ENCODE results near the gene CACNA2D1.
A peak's percentile ranks its signal among the peaks of the same experiment; 100 is the strongest.

Gene CACNA2D1

DNA sequence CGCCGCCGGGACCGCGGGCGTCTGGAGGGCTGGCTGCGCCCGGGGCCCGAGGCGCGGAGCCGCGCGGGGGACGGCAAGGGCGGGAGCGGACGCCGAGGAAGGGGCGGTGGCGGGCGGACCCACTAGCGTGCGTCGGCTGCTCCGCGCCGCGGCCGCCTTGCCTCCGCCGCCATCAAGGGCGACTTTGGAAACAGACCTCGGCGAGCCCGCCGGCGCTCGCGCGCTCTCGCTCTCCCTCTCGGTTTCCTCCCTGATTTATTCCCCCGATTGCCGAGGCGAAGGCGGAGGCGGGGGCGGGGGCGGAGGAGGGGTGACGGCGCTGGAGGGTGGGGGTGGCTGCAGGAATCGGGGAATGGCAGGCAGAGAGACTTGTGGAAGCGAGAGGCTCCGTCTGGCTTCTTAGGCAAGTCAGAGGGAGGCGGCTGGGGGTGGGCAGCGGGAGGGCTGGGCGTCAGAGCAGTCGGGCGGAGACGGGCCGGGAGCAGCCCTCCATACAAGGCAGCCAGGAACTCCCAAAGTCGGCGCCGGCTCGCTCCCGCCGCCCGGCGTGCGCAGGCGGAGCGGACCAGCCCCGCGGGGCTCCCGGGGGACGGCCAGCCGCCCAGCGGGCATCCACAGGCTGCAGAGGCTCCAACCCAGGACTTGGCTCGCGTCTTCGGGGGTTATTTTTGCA is at the start of gene CACNA2D1:
CACNA2D1 (minus strand) TSS at position 231 of the 673 bp plus-strand sequence.
- peak; percentile 47 for DNase-seq

DNA sequence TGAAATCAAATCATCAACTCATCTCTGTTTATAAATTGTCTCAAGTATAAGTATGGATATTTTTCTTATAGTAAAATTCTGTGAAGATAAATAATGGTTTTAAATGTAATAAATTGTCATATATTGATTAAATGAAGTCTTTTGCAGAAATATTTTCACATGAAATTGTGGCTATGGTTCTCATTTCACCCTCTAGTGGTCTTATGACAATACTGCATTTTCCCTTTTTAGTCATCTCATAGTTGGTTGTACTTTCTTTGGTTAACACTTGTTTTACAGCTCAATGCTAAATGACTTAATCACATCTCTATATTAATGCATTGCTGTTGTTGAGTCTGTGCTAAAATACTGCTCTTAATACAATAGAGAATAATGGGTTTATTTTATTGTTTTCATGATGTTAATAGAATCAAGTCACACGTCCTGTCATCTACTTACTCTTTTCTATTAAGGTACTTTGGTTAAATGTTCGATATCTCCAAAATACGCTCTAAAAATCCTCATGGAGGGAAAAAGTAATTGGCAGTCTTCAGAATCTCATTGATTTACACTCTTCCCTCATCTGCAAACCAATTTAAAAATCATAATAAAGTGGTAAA is 38.0 kb upstream of the CACNA2D1 start:
- DNase-seq, result peak; percentile 7

DNA sequence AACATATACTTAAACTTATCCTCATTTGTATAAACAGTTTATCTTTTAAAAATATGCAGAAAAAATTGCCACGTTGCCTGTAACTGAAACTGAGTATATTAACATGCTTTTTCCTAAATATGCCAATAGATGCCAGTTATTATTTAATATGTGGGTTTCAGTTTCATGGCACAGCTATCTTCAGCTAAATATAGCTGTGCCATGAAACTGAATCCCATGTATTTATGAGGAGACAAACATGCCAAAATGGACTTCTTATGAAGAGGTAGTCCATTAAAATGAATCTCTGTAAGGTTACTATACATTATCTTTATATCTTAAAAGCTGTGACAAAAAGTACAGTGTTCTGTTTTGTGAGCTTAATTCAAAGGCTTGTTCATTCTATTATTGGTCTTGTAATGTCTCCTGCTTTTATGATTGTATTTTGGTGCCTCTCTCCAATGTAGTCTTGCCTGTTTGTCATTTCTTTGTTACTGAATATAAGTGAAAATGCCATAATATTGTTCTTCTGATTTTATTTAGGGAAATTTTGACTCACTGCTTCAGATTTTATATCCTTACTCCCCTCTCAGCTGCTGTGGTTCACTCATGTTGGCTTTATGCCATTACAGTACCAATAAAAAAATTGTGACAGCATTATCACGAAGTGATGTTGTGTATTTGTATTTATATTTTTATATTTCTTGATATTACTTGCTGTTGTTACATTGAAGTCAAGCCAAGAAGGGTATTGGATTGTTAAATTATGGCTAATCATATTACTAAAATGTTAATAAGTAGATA is 34.3 kb upstream of the CACNA2D1 start:
- DNase-seq, result no peak

DNA sequence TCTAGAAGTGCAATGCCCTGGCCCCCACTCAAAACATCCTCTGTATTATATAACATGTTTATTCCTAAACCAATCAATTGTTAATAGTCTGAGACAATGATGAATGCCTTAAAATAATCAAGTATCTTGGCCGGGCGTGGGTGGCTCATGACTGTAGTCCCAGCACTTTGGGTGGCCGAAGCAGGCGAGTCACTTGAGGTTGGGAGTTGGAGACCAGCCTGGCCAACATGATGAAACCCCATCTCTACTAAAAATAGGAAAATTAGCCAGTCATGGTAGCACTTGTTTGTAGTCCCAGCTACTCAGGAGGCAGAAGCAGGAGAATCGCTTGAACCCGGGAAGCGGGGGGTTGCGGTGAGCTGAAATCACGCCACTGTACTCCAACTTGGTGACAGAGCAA is 29.4 kb upstream of the CACNA2D1 start:
- DNase-seq, result no peak

DNA sequence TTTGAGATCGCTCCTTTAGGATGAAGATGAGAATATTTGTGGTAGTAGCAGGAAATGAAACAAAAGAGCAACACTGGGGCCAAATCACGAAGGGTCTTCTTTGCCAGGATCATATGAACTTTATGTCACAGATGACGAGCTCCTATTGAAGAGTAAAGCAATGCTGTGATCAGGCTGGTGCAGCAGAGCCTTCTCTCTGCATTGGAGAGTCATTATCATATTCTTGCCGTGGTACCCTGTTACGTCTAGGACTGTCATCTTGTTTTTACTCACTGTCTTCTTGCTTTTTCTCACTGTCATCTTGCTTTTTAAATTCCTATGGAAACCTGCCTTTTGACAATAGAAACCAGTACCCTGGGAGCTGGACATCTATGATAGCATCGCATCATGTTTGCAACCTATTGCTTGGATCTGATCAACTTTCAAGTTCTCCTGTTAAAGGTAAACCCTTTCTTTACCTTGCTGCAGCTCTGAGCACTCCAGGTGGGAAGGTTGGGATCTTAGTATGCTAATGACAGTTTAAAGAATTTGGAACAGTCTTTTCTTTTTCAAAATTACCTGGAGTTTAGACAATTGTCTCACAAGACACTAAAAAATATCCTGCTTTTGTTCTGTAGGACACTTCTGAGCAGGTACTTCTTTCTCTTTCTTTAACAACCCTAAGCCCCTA is 27.9 kb upstream of the CACNA2D1 start:
- no peak for DNase-seq

DNA sequence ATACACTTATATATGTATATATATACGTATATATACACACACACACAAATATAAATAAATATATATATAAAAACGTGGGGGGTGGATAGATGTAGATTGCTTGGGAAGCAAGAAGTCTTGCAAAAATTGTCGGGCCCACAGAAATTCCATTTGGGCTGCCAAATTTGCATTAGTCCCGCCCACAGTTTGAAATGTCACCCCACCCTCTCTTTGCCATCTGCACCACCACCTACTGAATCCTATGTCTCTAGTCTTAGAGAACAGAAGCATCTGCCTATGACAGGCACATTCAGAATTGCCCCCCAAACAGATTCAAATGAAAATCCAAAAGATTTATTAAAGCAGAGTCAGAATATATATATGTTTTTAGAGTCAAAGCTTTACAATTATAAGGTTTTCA is 25.6 kb upstream of the CACNA2D1 start:
- no peak for DNase-seq

DNA sequence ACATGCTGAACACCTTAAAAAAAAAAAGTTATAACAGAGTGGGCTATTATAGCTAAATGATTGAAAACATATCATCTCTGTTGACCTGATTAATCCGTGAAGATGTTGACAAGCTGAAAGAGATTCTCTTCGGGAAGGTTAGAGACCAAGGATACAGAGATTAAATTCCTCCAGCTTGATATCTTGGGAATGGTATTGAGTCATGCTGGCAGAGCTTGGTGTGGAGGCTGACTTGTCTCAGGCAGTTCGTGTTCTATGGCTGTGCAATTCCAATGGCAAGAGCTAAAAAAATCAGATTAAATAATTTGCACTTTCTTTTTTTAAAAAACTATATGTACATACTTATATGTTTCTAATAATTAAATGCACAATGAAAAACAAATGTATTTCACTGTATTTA is 24.9 kb upstream of the CACNA2D1 start:
- no peak for DNase-seq

DNA sequence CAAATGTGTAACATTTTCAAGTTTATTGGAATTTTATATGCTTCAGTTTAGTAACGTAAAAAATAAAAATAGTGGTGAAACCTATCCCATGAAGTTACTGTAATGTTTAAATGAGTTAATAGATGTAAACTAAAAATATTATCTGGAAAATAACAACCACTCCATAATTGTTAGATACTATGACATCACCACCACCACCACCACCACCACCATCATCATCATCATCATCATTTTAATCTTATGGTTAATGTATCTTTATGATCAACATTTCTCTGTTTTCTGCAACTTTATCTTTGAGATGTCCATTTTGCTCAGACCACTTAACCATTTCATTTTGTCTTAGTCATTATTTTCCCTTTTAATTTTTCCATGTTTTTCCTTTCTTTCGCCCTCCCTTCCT is 23.4 kb upstream of the CACNA2D1 start:
- no peak for DNase-seq

DNA sequence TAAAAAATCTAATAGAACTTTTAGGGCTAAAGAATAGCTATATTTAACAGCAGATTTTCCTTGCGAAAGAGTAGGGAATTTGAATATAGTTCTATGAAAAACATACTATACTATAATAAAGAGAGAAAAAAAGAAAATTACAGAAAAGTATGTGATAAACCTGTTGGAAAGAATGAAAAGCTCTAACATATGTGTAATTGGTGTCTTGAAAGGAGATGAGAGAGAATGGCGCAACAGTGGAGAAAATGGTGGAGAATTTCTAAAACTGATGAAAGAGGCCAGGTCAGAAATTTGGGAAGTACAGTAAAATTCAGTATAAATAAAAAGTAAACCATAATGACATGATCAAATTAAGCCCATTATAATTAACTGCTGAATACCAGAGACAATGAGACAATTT is 20.8 kb upstream of the CACNA2D1 start:
- no peak for DNase-seq

DNA sequence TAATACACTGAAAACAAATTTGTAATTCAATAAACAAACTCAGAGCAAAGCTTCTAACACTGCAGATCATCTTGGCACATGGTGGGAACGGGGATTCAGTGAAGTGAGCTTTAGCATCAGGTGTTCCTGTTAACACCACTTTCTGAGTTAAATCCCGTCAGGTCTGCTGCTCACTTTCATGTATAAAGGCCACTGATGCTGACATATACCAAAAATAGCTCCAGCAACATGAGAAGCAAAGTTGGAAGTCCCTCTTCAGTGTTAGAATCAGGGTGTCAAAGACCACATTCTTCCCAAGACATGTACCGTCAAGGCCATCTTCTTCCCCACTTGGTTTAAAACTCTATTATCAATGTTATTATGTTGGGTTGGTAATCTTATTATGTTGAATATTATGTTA is 11.7 kb upstream of the CACNA2D1 start:
- no peak for DNase-seq

DNA sequence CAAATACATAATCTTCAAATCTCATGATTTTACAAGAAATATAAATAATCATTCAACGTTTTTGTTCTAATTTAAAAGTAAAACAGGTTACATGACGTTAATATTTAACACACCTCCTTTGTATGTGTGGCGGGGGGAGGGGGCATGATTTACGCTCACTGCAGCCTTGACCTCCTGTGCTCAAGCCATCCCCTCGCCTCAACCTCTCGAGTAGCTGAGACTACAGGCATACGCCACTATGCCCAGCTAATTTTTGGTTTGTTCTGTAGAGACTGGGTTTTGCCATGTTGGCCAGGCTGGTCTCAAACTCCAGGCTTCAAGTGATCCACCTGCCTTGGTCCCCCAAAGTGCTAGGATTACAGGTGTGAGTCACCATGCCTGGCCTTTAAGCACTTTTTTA is 7.2 kb upstream of the CACNA2D1 start:
- DNase-seq, result no peak

DNA sequence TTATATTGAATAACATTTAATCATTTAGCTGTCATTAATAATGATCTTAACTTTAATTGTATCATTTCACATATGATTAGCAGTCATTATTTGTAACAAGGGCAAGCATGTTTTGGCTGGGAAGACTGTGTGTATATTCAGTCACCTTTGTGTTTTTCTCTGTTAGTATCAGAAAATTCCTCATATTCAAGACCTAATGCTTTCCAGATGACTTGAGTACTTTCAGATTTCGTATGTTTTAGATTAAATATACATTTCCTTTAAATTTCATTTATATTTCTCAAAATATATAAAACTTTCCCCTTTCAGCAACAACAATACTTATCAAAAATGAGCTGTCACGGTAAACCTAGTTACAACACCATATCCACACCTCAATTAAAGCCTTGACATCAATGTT is 6.3 kb upstream of the CACNA2D1 start:
- no peak for DNase-seq

DNA sequence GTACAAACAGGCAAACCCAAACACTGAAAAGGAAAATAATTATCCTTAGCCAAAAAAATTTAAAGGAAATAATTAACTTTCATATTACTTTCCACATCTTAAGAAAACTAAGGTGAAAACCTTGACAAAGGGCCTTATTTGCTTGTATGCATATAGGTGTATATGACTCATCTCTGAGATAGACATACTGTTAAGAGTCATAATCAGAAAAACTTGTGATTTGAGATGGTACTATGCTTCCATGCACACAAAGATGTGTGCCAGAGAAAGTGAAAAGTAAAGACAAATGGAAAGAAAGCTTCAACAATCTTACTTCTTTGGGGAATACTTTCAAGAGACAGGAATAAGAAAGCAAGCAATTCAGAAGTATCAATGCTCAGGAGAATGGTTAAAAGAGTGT is 3.3 kb upstream of the CACNA2D1 start:
- DNase-seq, result no peak

DNA sequence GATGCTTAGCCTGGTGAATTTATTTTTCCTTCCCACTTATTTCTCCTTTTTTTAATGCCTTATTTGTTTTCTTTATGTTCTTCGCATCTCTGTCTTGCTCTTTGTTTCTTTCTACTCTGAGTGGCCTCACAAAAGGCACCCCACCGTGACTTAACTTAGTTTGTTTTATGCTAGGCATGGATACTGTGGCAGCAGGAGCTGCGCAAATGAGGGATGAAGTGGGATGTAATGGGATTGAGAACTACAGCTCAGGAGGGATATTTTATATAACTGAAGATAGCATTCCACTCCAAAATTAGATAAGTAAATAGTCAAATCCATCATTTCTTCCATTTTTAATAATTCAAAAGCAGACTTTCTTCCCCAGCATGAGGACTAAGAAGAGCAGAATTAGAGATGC is 1.7 kb upstream of the CACNA2D1 start:
- DNase-seq, result no peak

DNA sequence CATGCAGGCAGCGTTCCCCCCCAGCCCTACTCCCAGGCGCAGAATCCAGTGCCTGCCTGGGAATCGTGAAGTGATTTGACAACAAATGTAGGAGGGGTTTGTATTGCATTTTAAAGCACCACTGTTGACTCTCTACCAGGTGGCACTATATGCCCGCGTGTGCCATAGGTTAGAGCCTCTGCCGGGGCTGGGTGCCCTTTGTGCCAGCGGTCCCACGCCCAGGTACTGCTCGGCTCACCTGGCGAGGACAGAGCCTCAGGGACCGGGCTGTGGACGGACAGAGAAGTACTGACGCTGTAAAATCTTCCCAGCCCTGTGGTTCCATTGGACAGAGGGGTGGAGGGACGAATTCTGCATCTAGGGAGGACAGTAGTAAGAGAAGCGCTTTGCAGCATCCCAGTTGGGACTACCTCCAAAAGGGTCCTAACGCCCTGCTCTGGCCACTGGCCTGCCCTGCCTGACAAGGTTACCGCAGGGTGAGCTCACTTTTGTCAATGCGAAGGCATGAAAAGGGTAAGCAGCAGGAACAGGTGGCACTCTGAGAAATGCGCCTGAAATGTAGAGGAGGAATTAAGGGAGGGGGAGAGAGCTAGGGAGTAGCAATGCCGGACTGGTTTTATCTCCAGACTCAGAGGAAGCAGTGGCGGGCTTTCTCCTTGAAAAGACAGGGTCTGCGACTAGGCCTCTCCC is 788 bp upstream of the CACNA2D1 start:
- DNase-seq, result peak; percentile 47

DNA sequence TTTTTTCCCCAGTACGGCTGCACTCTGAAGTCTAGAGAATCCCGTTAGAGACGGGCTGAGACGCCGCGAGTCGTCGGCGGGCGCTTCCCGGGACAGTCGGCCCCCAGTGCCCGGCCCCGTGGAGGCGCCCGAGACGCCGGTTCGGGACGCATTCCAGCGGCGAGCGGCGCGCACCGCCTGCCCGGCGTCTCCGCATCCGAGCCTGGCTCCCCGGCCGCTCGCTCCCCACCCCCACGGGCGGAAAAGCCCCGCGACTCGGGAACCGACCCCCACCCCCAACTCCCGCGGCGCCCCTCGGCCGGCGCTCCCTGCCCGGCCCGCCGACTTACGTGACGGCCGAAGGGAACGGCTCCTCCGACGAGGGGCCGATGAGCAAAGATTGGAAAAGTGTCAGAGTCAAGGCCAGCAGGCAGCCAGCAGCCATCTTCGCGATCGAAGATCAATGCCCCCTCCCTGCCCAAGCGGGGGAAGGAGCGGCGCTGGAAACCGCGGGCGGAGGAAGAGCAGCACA is 486 bp downstream of the CACNA2D1 start:
- DNase-seq, result no peak

DNA sequence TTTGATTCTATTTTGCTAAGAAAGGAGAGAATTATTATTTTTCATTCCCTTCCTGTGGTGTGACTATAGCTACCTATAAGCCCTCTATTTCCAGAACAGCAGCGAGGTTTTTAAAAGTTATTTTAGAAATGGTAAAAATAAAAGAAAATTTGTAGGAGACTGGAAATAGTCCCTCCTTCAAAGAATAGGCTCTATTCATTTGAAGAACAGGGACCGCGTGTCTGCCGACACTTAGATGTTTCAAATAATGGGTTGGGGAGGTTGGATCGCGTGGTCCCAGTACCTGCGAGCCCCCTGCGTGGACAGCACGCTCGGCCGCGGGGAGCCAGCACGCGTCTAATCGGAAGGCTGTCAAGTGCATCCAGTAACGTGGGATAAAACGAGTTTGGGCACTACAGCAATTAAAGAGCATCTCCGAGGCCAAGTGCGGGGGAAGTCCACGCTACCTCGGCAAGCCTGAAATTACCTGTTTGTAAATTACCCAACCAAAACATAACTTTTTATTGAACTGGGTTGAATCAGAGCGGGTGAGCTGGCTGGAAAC is 1.0 kb downstream of the CACNA2D1 start:
- no peak for DNase-seq

DNA sequence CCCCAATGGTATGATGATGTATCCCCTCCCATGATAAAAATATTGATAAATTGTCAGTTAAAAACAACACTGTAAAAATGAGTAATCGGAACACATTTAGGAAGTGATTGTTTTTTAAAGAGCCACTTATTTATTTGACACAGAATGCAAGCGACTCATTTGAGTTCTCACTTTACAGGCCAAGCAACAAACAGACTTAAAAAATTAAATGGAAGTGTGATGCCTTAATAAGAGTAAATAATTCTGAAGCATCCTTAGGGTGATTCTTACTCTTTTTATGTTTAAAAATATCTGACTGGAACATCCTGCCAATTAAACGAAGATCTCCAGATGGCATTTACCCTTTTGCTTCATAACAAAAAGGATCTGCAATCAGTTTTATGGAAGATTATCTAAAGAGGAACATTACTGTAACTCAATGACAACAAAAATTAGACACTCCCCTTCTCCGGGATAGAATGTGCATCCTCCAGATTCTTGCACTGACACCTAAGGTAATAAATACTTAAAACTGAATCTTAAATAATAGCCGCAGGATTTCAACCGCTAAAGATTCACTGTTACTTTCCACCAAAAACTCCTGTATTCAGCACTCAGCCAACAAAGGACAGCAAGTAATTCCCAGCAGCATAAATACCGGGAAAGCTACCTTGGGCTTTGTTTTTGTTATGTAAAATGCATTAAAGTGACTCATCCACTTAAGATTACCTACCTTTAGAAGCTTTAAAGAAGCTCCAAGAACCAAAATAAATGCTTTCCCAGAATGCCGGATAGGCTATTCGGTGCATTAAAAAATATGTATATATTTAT is 1.7 kb downstream of the CACNA2D1 start:
- peak; percentile 25 for DNase-seq

DNA sequence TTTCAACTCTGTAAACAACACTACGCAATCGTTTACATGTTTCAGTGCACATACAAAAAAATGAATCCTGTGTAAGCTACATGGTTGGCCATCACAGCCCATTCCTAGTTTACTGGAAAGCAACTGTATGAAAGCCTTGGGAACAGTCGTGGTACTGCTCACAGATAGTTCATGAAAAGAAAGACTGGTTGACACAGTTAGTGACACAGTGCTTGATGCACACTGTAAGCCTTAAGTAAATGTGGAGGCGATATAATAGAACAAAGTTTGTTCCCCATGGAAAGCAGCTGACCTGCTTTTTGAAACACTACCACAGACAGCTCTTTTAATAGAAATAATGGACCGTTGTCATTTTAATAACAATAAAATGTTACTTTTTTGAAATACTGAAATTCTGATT is 5.1 kb downstream of the CACNA2D1 start:
- no peak for DNase-seq

DNA sequence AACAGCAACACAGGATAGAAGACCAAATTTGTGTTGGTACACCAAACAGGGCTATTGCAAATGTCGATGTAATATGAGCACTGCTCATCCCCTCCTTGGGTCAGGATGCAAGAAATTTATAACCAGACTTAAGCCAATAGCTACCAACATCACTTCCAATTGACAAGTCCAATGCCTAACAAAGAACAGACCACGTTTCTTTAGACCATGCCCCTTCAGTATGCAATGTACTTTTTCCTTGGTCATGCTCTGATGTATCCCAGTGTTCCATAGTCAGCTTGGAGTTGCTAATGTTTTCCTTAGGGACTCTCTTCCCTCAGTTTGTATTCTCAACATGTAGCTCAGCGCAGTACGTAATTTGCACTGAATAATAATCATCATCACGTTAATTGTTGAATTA is 7.8 kb downstream of the CACNA2D1 start:
- DNase-seq, result no peak

DNA sequence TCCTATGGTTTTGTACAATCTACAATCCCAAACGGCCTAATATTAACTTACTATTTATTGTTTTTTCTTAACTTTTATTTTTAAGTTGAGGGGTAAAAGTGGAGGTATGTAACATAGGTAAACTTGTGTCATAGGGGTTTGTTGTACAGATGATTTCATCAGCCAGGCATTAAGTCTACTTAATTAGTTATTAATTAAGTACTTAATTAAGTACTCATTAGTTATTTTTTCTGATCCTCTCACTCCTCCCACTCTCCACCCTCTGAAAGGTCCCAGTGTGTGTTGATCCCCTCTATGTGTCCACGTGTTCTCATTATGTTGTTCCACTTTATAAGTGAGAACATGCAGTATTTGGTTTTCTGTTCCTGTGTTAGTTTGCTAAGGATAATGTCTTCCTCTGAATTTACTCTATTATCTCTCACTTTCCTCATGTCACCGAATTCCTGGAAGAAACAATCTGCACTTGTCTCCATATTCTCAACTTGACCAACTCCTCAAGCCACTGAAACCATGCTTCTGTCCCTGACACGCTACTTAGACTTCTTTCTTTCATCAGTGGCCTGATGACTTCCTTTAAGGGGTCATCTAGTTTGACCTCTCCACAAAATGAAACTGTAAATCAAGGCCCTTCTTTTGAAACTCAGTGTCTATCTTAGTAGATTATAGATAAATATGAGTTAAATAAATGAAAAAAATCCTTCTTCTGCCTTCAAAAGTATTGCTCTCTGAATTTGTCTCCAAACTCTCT is 9.1 kb downstream of the CACNA2D1 start:
- DNase-seq, result no peak

Data from NCI-H2029 treated with DMSO at 0.1 percent for 48 hours (cell line).